ENCODE measurements around the gene MAB21L4. TPM values are rescaled to one million over a fixed set of nuclear protein-coding genes. Genes with fewer than 3 reads are reported as not detected.
A peak's percentile ranks its signal among the peaks of the same experiment; 100 is the strongest.

MAB21L4 gene
- total RNA-seq, 1 experiment from 2014 or later: 3.0 TPM

DNA sequence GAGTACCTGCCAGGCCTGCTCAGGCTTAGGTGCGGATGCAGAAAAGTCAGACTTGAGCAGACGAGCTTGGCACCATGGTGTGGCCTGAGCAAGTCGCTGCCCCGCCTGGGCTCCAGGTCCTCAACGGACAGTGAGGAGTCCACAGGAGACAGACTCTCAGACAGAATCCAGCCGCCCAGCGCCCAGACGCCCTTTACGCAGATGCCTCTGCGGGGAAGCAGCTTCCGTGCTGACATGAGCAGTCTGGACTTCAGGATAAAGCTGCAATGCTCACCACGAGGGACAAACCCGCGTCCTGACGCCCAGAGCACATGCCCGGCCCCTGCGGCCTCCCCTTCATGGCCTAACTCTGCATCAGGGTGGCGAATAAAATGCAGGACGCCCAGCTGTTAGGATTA lies 3.5 kb upstream of the MAB21L4 start:
- no peak for DNase-seq
- no peaks in the 10 kb centered on the region for H3K9me3 Mint-ChIP-seq (ENCODE audit: low read depth, unreplicated experiment)
- peaks cover 51% of the 10 kb centered on the region for H3K4me1 Mint-ChIP-seq (ENCODE audit: low read depth, unreplicated experiment)
- H3K36me3 Mint-ChIP-seq (ENCODE audit: insufficient read depth, unreplicated experiment): peaks cover 22% of the 10 kb centered on the region
- H3K4me3 Mint-ChIP-seq (ENCODE audit: low read depth, unreplicated experiment): no peak overlapping the region
- intact Hi-C loops (cut with micrococcal nuclease; ENCODE audit: unreplicated experiment): no loop called here
- TF ChIP-seq, protein P1, sequence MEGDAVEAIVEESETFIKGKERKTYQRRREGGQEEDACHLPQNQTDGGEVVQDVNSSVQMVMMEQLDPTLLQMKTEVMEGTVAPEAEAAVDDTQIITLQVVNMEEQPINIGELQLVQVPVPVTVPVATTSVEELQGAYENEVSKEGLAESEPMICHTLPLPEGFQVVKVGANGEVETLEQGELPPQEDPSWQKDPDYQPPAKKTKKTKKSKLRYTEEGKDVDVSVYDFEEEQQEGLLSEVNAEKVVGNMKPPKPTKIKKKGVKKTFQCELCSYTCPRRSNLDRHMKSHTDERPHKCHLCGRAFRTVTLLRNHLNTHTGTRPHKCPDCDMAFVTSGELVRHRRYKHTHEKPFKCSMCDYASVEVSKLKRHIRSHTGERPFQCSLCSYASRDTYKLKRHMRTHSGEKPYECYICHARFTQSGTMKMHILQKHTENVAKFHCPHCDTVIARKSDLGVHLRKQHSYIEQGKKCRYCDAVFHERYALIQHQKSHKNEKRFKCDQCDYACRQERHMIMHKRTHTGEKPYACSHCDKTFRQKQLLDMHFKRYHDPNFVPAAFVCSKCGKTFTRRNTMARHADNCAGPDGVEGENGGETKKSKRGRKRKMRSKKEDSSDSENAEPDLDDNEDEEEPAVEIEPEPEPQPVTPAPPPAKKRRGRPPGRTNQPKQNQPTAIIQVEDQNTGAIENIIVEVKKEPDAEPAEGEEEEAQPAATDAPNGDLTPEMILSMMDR (IDR thresholded peaks at IDR 0.05; ENCODE audit: unreplicated experiment): no peak
- BruUV-seq (replicated peaks): no TSS peak
- H3K27ac Mint-ChIP-seq (ENCODE audit: unreplicated experiment): no peak overlapping the region
- H3K27me3 Mint-ChIP-seq (ENCODE audit: unreplicated experiment): peaks cover 25% of the 10 kb centered on the region
- CTCF ChIA-PET: no interaction called here

DNA sequence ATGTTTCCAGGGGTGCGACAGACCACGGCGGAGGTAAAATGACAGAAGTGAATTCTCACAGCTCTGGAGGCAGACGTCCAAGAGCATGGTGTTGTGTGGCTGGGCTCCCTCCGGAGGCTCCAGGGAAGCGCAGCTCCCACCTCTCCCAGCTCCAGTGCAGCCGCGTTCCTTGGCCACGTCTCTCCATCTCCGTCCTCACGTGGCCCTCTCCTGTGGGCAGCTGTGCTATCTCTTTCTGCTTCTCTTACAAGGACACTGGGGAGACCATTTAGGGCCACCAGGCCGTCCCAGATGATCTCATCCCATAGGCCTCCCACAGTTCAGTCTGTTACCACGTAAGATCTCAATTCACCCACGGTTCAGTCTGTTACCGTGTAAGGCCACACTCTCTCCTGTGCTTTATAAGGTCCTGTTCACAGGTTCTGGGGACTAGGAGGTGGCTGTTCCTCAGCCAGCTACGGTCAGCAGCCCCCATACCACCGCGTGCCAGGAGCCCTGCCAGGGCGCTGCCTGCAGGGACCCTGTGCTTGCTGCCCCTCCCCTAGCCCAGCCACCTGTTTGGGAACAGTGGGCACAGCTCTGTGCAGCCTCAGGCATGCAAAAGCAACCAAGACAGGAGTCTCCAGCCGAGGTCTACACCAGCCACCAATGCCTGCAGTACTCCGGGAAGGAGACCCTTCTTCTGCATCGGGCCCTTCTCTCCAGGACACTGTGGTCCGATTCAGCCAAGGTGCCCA lies 2.9 kb upstream of the MAB21L4 start:
- intact Hi-C loops (cut with micrococcal nuclease; ENCODE audit: unreplicated experiment): no loop called here
- CTCF ChIA-PET: interaction anchor here (0.8 to 1.0 kb wide), 2 partner anchors 15 to 183 kb away, joined by 3 read pairs; no protein-coding TSS in a partner anchor
- Mint-ChIP-seq H3K27me3 (ENCODE audit: unreplicated experiment) (peaks cover 24% of the 10 kb centered on the region), H3K36me3 (ENCODE audit: insufficient read depth, unreplicated experiment) (peaks cover 24% of the 10 kb centered on the region), H3K4me1 (ENCODE audit: low read depth, unreplicated experiment) (peaks cover 53% of the 10 kb centered on the region), H3K27ac (ENCODE audit: unreplicated experiment) (peak overlapping the region; percentile 67), H3K4me3 (ENCODE audit: low read depth, unreplicated experiment) (no peak overlapping the region), H3K9me3 (ENCODE audit: low read depth, unreplicated experiment) (no peaks in the 10 kb centered on the region)
- no TSS peak for BruUV-seq (replicated peaks)
- TF ChIP-seq, protein P1 (IDR thresholded peaks at IDR 0.05; ENCODE audit: unreplicated experiment): no peak
- DNase-seq: no peak

DNA sequence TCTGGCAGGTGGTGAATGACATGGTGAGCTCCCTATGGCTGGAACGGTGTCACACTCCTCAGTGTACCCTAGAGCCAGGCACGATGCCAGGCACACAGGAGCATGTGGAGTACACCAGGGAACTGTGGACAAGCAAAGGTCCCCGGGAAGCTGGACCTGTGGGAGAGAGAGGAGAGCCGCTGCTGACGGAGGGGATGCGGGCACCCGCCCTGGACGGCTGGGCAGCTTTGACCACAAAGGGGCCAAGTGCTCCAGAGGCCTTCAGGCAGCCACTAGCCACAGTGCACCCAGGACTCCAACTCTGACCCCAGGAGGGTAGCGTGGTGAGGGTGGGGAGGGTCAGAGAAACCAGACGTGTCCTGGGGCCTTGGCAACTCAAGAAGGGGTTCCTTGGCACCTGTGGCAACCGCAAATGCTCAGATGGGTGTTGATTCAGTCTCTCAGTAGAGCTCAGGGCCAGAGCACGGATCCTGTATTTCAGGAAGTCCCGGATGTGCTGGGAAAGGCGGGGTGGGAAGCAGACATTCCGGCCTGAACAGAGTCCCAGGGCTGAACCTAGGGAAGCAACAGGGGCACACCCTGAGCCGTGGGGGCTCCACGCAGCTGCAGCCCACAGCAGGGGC lies 2.3 kb upstream of the MAB21L4 start:
- H3K27ac Mint-ChIP-seq (ENCODE audit: unreplicated experiment): peak overlapping the region; percentile 67
- TF ChIP-seq, protein P1 (IDR thresholded peaks at IDR 0.05; ENCODE audit: unreplicated experiment): no peak
- peak; percentile 63 for DNase-seq

DNA sequence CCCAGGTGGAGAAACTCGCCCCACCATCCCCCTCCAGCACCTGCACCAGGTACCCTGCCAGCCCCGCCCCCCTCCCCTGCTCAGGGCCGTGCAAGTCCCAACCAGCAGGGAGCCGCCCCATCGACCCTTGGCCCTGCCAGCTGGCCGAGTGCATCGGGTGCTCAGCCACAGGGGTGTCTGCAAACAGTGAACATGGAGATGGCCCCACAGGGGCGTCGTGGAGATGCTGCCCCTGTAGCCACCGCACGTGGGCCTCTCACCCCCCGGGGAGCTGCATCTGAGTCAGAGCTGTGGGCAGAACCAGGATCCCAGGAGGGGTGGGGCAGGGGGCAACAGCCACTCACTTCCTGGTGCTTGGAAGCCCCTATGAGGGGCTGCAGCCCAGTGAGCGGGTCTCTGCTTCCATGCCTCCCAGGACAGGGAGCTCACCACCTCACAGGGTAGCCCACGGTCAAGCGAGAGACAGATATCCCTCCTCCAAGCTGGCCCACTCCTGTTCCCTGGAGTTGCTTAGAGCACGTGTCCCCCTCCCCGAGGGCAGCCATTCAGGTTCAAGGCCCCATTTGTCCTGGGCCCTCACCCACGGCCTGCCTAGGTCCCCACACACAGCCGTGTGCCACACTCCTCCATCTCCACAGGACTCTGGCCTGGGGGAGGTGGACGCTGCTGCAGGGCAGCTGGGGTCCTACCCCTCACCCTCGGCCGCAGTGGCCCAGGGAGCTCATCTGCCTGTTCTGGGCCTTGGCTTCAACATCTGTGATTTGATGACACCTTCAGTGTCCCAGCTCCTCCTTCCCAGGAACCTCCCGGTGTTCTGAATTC lies 1.1 kb upstream of the MAB21L4 start:
- H3K9me3 Mint-ChIP-seq (ENCODE audit: low read depth, unreplicated experiment): no peaks in the 10 kb centered on the region
- peak overlapping the region; percentile 37 for H3K4me3 Mint-ChIP-seq (ENCODE audit: low read depth, unreplicated experiment)
- peaks cover 31% of the 10 kb centered on the region for H3K36me3 Mint-ChIP-seq (ENCODE audit: insufficient read depth, unreplicated experiment)
- H3K27me3 Mint-ChIP-seq (ENCODE audit: unreplicated experiment): peaks cover 6% of the 10 kb centered on the region
- BruUV-seq (replicated peaks): no TSS peak
- TF ChIP-seq, protein P1 (IDR thresholded peaks at IDR 0.05; ENCODE audit: unreplicated experiment): no peak
- peaks cover 52% of the 10 kb centered on the region for H3K4me1 Mint-ChIP-seq (ENCODE audit: low read depth, unreplicated experiment)
- CTCF ChIA-PET: interaction anchor here (1.1 to 1.2 kb wide), 3 partner anchors 8 to 94 kb away, joined by 3 to 5 read pairs (median 3); no protein-coding TSS in a partner anchor
- intact Hi-C loops (cut with micrococcal nuclease; ENCODE audit: unreplicated experiment): no loop called here
- peak; percentile 64 for DNase-seq
- H3K27ac Mint-ChIP-seq (ENCODE audit: unreplicated experiment): peak overlapping the region; percentile 67

More for the DNA sequence above, 2.3 kb upstream of the MAB21L4 start:
- CTCF ChIA-PET: interaction anchor here (0.8 to 1.0 kb wide), 2 partner anchors 16 to 184 kb away, joined by 3 read pairs; no protein-coding TSS in a partner anchor
- Mint-ChIP-seq H3K4me1 (ENCODE audit: low read depth, unreplicated experiment) (peaks cover 59% of the 10 kb centered on the region), H3K27me3 (ENCODE audit: unreplicated experiment) (peaks cover 17% of the 10 kb centered on the region), H3K36me3 (ENCODE audit: insufficient read depth, unreplicated experiment) (peaks cover 30% of the 10 kb centered on the region), H3K4me3 (ENCODE audit: low read depth, unreplicated experiment) (peak overlapping the region; percentile 37), H3K9me3 (ENCODE audit: low read depth, unreplicated experiment) (no peaks in the 10 kb centered on the region)
- no TSS peak for BruUV-seq (replicated peaks)
- intact Hi-C loops (cut with micrococcal nuclease; ENCODE audit: unreplicated experiment): no loop called here
